GM19452 (cell line): ENCODE measurements around the gene GLS2.
"Not testable (repeated sequence)": the region's sequence is repeated elsewhere in the genome, so short reads cannot be mapped to it uniquely, and the experiment has no call there.

Experiments used
- ATAC-seq: cut with Tn5 transposase; IDR thresholded peaks from one replicate; pipeline ENCODE4 v1.9.1; 2021; ENCODE audit not compliant: unreplicated experiment

The GLS2 gene

DNA sequence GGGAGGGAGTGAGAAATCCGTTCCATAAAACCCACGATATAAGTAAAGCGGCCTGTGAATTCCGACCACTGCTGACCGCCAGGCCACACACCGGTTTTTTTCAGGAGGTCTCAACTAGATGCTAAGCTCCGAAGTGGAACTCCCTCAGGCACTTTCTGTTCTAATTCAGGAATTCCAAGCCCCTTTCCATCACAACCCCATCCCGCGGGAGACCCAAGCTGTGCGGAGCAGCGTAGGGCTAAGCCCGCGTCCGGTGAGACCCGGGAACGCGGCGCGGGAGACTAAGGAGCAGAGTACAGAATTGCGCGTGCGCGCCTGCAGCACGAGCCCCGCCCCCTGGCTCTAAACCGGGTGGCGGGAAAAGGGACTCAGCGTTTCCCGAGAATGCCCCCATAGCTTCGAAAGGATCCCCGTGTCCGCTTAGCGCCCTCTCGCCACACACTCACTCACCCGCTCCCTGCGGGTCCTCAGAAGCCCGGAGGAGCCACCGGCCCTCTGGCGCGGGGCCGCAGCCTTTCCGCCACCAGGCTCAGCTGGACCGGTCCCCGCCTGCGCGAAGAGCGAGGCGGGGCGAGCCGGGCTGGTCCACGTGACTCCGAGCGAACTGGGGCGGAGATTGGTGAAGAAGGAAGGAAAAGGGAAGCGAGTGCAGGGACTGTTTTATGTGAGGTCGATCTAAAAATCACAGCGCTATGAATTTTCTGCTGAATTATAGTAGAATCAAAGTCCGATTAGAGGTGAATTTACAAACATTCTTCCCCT, 38.9 kb downstream of the GLS2 start, which contains the start of gene TIMELESS:
TIMELESS (minus strand) TSS at position 567 of the 762 bp plus-strand sequence. CDS start 15,256 bp downstream, outside the sequence.
- ATAC-seq, result peak; percentile 97

DNA sequence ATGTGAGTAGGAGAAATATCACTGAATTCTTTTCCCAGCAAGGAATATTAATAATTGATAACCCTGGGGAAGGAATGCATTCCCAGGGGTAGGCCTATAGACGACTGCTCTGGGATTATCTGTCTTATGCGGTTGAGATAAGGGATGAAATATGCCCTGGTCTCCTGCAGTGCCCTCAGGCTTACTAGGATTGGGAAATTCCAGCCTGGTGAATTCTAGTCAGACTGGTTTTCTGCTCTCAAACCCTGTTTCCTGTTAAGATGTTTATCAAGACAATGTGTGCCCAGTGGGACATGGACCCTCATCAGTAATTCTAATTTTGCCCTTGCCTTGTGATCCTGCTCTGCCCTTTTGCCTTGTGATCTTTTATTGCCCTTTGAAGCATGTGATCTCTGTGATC, 44.8 kb downstream of the GLS2 start:
- not testable (repeated sequence) for ATAC-seq

DNA sequence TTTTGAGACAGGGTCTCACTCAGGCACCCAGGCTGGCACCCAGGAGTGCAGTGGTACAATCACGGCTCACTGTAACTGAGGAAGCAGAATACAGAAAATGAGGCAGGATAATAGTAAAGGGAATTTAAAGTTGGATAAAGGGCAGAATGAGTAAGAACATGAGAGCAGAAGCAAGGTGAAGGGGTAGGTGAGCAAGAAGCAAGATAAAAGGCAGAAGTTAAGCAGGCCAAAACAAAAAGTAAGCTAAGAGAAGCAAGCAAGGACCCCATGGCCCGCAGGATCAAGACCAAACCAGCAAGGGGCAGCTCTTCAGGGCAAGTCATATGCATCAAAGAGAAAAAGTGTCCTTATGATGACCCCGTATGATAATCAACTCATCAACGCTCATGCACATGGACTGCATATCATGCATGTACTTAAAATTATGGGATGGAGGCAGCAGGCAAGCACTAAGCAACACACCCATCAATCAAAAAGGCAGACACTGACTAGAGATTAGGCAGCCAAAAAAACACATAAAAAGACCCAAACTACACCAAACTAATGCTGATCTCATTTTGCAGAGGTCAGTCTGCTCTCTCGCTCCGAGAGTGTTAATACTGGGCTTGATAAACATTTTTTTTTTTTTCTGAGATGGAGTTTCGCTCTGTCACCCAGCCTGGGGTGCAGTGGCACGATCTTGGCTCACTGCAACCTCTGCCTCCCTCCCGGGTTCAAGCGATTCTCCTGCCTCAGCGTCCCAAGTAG, 50.4 kb downstream of the GLS2 start:
- ATAC-seq, result no peak

DNA sequence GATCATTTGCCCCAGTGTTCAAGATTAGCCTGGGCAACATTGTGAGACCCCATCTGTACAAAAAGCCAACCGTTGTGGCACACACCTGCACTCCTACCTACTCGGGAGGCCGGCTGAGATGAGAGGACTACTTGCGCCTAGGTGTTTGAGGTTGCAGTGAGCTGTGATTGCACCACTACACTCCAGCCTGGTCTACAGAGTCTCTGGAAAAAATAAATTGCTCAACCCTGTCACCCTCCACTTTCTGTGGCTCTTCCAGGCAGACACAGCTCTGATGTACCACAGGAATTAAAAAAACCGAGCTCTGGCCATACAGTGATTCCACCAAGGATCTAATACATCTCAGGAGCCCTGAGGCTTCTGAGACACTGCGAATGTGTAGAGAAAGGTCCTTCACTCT, 53.1 kb downstream of the GLS2 start:
- no peak for ATAC-seq

DNA sequence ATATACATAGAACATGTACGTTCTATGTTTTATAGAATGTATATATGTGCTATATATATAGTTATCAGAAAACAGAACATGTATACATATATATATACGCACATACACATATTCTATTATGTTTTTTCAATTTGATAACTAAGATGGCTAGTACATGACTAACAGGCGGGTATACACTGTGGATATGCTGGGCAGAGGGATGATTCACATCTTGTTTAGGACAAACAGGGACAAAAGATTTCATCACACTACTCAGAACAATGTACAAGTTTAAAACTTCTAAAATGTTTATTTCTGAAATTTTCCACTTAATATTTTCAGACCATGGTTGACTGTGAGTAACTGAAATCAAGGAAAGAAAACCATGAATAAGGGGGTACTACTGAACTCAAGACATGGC, 56.1 kb downstream of the GLS2 start:
- no peak for ATAC-seq

DNA sequence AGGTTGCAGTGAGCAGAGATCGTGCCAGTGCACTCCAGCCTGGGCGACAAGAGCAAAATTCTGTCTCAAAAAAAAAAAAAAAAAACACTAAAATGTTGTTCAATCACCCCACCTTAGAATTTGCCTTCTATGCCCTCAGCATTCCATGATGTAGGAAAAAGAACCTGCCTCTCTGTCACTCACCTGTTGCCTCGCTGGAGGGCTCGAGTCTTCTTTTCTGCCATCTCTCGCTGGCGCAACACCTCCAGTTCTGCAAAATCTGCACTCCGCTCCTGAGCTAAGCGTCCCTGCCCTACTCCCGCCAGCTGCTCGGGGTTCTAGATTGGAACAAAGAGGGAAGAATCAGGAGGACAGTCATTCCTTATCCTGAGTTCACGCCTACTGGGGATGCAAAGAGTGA, 56.7 kb downstream of the GLS2 start:
- ATAC-seq, result no peak

DNA sequence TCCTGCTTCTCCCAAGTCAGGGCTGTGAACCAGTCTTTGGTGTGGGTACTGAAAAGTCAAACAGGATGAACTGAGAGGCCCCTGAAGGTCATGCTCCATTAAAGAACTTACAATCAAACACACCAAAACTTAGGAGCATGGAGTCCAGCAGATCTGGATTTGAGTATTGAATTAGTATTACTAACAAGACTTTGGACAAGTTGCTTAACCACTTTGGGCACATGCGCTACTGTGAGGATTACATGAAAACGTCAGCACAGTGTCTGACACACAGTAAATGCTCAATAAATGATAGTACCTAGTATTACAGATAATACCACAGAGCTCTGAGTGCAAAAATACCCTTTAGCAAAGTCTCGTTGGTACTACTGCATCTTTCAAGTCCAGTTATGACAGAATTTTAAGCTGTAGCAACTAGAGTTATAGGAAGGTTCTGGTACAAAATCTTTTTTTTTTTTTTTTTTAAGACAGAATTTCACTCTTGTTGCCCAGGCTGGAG, 62.0 kb downstream of the GLS2 start:
- no peak for ATAC-seq

DNA sequence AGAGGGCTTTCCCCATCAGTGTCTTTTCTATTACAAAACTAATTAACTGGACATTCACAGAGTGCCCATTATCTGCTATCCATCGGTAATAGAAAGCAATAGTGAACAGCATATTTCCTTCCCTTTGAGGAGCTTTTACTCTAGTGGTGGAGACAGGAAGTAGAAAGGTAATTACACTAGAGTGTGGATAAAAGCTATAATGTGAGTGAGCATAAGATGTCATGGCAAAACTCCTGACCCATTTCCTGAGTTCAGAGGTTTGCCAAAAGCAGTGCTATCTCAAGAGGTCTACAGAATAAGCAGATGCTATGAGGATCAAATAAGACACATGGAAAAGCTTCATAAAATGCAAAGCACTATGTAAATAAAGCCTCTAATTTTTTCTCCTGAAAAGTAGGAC, 62.8 kb downstream of the GLS2 start:
- no peak for ATAC-seq
